ENCODE results near the gene JARID2. TPM values are rescaled to one million over a fixed set of nuclear protein-coding genes. Genes with fewer than 3 reads are reported as not detected.

Gene JARID2
- total RNA-seq, 4 donors from 2014 or later, result 12.1 to 33.8 (median 17.0) TPM

DNA sequence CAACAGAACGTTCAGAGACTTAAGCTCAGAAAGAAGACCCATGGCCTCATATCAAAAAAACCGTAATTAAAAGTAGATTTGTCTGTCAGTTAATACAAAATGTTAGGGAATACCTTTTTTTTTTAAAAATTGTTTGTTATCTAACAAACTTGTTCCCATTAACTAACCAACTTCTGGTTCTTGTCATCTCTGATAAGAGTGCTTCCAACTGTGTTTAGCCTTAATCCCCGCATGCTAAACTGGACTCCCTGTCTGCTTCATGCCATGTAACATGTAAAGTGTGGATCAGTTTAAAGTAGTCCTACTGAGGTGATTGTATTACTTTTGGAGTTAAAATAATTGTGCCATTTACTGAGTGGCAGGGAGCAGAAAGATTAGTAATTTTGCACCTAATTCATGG is 6.3 kb downstream of the JARID2 start:
- Histone ChIP-seq H3K4me1 (peaks cover 0 to 62% (median 10%) of the 10 kb centered on the region in 4 donors), H3K36me3 (no peaks in the 10 kb centered on the region), H3K9me3 (no peaks in the 10 kb centered on the region), H3K27ac (no peak overlapping the region), H3K4me3 (no peak overlapping the region), H3K27me3 (no peaks in the 10 kb centered on the region)
- TF ChIP-seq, protein P1, sequence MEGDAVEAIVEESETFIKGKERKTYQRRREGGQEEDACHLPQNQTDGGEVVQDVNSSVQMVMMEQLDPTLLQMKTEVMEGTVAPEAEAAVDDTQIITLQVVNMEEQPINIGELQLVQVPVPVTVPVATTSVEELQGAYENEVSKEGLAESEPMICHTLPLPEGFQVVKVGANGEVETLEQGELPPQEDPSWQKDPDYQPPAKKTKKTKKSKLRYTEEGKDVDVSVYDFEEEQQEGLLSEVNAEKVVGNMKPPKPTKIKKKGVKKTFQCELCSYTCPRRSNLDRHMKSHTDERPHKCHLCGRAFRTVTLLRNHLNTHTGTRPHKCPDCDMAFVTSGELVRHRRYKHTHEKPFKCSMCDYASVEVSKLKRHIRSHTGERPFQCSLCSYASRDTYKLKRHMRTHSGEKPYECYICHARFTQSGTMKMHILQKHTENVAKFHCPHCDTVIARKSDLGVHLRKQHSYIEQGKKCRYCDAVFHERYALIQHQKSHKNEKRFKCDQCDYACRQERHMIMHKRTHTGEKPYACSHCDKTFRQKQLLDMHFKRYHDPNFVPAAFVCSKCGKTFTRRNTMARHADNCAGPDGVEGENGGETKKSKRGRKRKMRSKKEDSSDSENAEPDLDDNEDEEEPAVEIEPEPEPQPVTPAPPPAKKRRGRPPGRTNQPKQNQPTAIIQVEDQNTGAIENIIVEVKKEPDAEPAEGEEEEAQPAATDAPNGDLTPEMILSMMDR (IDR thresholded peaks at IDR 0.05), result no peak
- no peak for TF ChIP-seq POLR2A (IDR thresholded peaks at IDR 0.05)
- DNase-seq, result no peak

DNA sequence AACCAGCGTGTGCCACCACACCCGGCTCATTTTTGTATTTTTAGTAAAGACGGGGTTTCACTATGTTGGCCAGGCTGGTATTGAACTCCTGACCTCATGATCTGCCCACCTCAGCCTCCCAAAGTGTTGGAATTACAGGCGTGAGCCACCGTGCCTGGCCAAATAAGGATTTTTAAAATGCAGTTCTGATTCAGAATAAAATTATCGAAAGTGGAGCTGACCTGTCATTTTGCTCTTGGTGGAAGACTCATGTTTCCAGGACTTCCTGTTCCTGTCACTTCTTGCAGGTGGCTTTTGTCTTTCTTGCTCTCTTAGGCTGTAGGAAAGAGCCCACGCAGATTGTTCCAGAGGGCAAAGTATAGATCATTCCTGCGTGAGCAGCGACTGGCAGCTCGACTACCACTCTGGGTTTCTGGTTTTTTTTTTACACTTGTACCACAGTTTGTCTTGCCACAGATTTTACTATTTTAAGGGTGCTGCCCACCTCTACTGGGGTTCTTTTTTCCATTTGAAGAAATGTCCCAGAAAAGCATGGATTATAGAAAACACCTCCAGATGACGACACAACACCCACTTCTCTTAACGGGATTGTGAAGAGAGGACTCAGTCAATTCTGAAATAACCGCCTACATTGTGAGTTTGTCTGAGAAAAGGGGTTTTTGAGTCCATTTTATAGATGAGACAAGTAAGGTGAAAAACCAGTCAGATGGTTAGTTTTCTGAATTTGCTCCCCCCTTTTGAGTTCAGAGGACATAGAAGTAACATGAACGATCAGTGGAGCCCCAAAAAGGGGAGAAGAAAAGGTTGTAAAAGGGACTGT is 7.5 kb downstream of the JARID2 start:
- no peaks in the 10 kb centered on the region for H3K36me3 ChIP-seq
- H3K4me3 ChIP-seq, result no peak overlapping the region
- no peaks in the 10 kb centered on the region for H3K27me3 ChIP-seq
- peak overlapping the region in 3 of 4 donors; percentile 7 to 51 (median 14) for H3K27ac ChIP-seq
- DNase-seq, result no peak
- no peaks in the 10 kb centered on the region for H3K9me3 ChIP-seq
- H3K4me1 ChIP-seq, result peaks cover 0 to 67% (median 10%) of the 10 kb centered on the region in 4 donors
- TF ChIP-seq, protein P1 (IDR thresholded peaks at IDR 0.05), result no peak
- TF ChIP-seq POLR2A (IDR thresholded peaks at IDR 0.05), result no peak

DNA sequence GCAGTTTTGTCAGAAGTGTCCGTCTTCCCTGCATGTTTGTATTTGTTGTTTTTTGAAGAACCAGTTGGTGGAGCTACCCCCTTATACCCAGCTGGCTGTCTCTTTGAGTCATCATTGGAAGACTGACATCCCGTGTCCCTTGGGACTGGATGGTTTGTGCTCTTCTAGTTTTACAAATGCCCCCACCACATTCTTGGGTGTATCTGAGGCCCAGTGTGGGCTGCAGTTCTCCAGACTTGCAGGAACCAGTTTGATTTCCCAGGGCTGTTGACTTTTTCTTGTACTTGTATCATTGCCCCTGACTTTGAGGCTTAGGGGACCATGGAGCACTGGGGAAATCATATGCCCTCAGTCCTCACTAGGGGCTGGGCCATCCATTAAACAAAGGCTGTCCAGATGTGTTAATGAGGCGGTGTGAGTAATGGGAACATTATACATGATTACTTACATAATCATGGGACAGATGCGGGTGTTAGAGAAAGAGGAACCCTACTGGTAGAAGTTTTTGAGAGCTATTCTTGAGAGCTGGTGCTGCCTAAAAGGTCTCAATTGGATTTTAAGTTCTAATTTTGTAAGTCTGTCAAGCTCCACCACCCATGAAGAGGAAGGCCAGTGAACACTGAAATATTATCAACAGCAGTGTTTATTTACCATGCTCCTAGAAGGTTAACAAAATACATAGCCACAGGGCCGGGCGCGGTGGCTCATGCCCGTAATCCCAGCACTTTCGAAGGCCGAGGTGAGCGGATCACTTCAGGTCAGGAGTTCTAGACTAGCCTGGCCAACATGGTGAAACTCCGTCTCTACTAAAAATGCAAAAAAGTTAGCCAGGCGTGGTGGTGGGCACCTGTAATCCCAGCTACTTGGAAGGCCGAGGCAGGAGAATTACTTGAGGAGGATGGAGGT is 8.5 kb downstream of the JARID2 start:
- Histone ChIP-seq H3K36me3 (no peaks in the 10 kb centered on the region), H3K4me1 (peaks cover 3 to 71% (median 11%) of the 10 kb centered on the region in 4 donors), H3K27ac (peak overlapping the region in 2 of 4 donors; percentile 7 to 51), H3K4me3 (no peak overlapping the region), H3K9me3 (no peaks in the 10 kb centered on the region), H3K27me3 (no peaks in the 10 kb centered on the region)
- no peak for TF ChIP-seq POLR2A (IDR thresholded peaks at IDR 0.05)
- TF ChIP-seq, protein P1 (IDR thresholded peaks at IDR 0.05), result no peak
- no peak for DNase-seq

DNA sequence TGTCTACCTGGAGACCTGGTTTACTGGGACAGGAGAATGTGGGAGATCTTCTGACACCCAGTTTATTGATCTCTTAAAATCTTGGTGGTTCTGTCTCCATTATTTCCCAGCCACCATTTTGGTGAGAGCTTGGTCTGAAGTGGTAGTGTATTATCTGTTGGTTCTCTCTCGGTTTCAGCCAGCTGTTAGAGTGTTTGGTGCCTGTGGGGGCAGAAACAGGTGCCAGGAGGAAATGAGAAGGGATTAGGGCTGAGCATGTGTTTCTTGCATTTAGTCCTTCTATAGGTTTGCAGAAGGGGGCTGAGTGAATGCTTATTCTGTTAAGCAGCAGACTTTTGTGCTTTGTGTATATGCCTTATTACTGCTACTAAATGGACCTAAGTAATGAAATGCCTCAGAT is 9.6 kb downstream of the JARID2 start:
- Histone ChIP-seq H3K9me3 (no peaks in the 10 kb centered on the region), H3K36me3 (no peaks in the 10 kb centered on the region), H3K4me3 (no peak overlapping the region), H3K27ac (peak overlapping the region in 2 of 4 donors; percentile 68 to 80), H3K27me3 (no peaks in the 10 kb centered on the region), H3K4me1 (peaks cover 3 to 71% (median 16%) of the 10 kb centered on the region in 4 donors)
- TF ChIP-seq, protein P1 (IDR thresholded peaks at IDR 0.05), result no peak
- TF ChIP-seq POLR2A (IDR thresholded peaks at IDR 0.05), result no peak
- DNase-seq, result no peak

DNA sequence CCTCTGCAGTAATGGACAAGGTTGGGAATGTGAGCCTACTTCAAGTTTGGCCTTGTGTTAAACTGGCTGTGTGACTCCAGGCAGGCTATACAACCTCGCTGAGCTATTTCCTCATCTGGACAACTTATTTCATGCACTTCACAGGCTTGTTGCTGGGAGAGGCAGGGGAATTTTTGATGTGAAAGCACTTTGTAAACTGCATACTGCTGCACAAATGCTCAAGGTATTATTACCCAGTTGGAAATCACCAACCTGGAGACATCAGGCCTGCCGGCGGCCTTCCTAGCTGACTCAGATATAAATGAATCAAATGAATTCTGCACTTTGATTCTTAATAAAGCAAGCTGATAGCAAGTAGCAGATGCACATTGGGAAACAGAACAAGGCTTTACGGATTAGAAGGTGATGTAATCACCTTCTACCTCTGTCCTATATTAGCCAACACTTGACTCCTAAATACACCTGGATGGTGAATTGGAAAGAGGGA is 10.1 kb downstream of the JARID2 start:
- H3K27ac ChIP-seq, result peak overlapping the region in 2 of 4 donors; percentile 68 to 80
- no peaks in the 10 kb centered on the region for H3K36me3 ChIP-seq

More for the DNA sequence above, 10.1 kb downstream of the JARID2 start:
- Histone ChIP-seq H3K9me3 (no peaks in the 10 kb centered on the region), H3K27me3 (no peaks in the 10 kb centered on the region), H3K4me1 (peaks cover 3 to 71% (median 16%) of the 10 kb centered on the region in 4 donors), H3K4me3 (no peak overlapping the region)
- DNase-seq, result peak in 2 of 3 donors; percentile 57 to 80
- no peak for TF ChIP-seq POLR2A (IDR thresholded peaks at IDR 0.05)
- TF ChIP-seq, protein P1 (IDR thresholded peaks at IDR 0.05), result no peak

Measured in Peyer's patch (tissue), 4 donors.